ENCODE data around the gene RBMS1.

GRCh38 chr2:160402997-160403979 lies 90.3 kb downstream of the RBMS1 start:
- TF ChIP-seq POLR2A (IDR thresholded peaks at IDR 0.05; ENCODE audit: low read length), result no peak
- TF ChIP-seq CTCF (IDR thresholded peaks at IDR 0.05), result no peak
- no peak for TF ChIP-seq JUN (IDR thresholded peaks at IDR 0.05)
- no peak for TF ChIP-seq ESRRA (IDR thresholded peaks at IDR 0.05; ENCODE audit: borderline replicate concordance, low read length)
- TF ChIP-seq PBX3 (IDR thresholded peaks at IDR 0.05), result no peak
- TF ChIP-seq RAD21 (conservative IDR thresholded peaks at IDR 0.05 in 1 of 2, IDR thresholded peaks at IDR 0.05 in 1 of 2), result no peak
- no peak for TF ChIP-seq CHD4 (IDR thresholded peaks at IDR 0.05; ENCODE audit: borderline replicate concordance)
- no peak for TF ChIP-seq SREBF2 (IDR thresholded peaks at IDR 0.05)
- no peak for TF ChIP-seq SMC3 (IDR thresholded peaks at IDR 0.05)
- TF ChIP-seq JUNB (IDR thresholded peaks at IDR 0.05), result no peak
- no peak for TF ChIP-seq CEBPB (IDR thresholded peaks at IDR 0.05)
- TF ChIP-seq REST (IDR thresholded peaks at IDR 0.05), result no peak
